ENCODE measurements around the gene SSBP3. TPM values are rescaled to one million over a fixed set of nuclear protein-coding genes. Genes with fewer than 3 reads are reported as not detected.

The SSBP3 gene
- total RNA-seq, 1 experiment from 2014 or later, result 42.1 TPM

DNA sequence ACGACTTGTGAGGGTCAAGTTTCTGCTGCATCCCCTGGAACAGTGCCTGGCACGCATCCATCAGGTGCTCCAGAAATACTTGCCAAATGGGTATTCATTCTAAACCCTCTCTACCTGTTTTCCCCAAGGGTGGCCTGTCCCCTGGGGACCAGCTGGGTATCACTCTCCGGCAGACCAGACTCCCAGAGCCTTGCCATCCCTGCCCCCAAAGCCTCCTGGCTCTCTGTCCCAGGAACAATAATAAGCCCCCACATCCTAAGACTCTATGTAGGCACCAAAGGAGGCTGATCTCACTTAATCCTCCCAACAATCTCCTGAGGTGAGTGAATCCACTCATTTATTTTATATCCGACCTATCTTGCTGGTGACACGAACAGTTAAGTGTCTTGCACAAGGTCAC lies 109.5 kb downstream of the SSBP3 start:
- Mint-ChIP-seq H3K4me3 (ENCODE audit: unreplicated experiment) (no peak overlapping the region), H3K9me3 (ENCODE audit: unreplicated experiment) (no peaks in the 10 kb centered on the region), H3K4me1 (ENCODE audit: low read depth, unreplicated experiment) (peaks cover 14% of the 10 kb centered on the region), H3K27ac (ENCODE audit: unreplicated experiment) (no peak overlapping the region), H3K36me3 (ENCODE audit: insufficient read depth, unreplicated experiment) (no peaks in the 10 kb centered on the region), H3K27me3 (ENCODE audit: insufficient read depth, unreplicated experiment) (no peaks in the 10 kb centered on the region)
- BruUV-seq (replicated peaks), result no TSS peak
- CTCF ChIA-PET, result no interaction called here
- intact Hi-C loops (cut with micrococcal nuclease; ENCODE audit: unreplicated experiment), result no loop called here
- Histone ChIP-seq H3K27me3 (replicated peaks; ENCODE audit: control insufficient read depth, insufficient read depth, low read length) (no peaks in the 10 kb centered on the region), H3K9me3 (no peaks in the 10 kb centered on the region), H3K36me3 (ENCODE audit: control insufficient read depth, insufficient read depth, low read length) (no peaks in the 10 kb centered on the region), H3K4me1 (no peaks in the 10 kb centered on the region), H3K4me3 (ENCODE audit: low read depth, low read length) (no peak overlapping the region)
- POLR2A ChIA-PET, result no interaction called here
- TF ChIP-seq, protein P1, sequence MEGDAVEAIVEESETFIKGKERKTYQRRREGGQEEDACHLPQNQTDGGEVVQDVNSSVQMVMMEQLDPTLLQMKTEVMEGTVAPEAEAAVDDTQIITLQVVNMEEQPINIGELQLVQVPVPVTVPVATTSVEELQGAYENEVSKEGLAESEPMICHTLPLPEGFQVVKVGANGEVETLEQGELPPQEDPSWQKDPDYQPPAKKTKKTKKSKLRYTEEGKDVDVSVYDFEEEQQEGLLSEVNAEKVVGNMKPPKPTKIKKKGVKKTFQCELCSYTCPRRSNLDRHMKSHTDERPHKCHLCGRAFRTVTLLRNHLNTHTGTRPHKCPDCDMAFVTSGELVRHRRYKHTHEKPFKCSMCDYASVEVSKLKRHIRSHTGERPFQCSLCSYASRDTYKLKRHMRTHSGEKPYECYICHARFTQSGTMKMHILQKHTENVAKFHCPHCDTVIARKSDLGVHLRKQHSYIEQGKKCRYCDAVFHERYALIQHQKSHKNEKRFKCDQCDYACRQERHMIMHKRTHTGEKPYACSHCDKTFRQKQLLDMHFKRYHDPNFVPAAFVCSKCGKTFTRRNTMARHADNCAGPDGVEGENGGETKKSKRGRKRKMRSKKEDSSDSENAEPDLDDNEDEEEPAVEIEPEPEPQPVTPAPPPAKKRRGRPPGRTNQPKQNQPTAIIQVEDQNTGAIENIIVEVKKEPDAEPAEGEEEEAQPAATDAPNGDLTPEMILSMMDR (IDR thresholded peaks at IDR 0.05; ENCODE audit: insufficient read depth in 1 of 2, low read depth in 1 of 2, low read length in 1 of 2, severe bottlenecking in 1 of 2, unreplicated experiment in 1 of 2), result no peak
- DNase-seq, result no peak

DNA sequence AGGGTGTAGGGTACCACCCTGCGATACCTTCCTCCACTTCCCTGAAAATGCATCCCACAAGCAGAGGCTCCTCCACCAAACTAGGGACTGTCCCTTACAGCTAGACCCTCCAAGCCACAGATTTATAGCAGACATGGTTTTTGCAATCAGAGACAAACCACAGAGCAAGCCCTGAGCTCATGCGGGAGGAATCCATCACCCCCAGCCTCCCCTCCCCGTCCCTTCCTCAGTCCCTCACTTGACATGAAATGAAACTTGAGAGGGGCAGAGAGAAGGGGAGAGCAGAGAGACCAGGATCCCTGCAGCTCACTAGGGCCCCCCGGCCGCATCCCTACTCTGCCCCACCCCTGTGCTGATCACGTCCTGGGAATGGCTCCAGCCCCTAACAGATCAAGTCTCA lies 111.3 kb downstream of the SSBP3 start:
- POLR2A ChIA-PET, result interaction anchor here (0.5 kb wide), 1 partner anchor 246 kb away, joined by 3 read pairs; no protein-coding TSS in a partner anchor
- TF ChIP-seq, protein P1 (IDR thresholded peaks at IDR 0.05; ENCODE audit: insufficient read depth in 1 of 2, low read depth in 1 of 2, low read length in 1 of 2, severe bottlenecking in 1 of 2, unreplicated experiment in 1 of 2), result no peak
- intact Hi-C loops (cut with micrococcal nuclease; ENCODE audit: unreplicated experiment), result no loop called here

DNA sequence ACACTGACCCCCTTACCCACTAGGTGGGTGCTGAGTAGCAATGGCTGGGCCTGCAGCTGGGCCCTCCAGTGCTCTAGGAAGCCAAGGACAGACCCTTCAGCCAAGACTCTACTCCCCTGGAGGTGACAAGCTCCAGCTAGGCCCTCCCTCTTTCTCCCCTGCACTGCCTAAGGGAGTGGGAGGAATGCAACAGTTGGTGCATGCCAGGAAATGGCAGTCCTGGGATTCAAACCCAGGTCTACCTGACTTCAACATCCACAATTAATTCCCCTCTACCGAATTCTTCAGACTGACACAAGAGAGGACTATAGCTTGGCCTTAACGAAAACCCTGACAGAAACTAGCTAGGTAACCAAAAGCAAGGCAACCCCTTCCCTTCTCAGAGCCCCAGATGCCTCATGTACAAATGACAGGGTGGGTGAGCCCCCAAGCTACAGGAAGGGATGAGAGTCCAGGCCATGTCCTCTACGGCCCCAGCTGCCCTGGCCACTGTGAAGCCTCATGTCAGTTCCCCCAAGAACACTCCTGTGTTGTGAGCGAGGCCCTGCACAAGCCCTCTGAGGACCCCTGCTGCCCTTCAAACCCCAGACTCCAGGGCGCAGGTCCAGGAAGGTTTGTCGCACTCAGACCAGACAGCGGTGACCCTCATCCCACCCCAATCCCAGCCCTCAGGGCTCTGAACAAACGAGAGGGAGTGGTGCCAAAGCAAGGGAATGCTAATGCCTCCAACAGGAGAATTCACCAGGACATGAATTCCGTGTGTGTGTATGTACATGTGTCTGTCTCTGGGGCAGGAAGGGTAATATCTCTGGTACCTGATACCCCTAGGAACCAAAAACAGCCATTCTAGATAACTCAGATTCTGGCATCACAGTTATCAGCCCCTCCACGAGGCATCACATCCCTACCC lies 113.9 kb downstream of the SSBP3 start:
- no peak overlapping the region for H3K4me3 ChIP-seq (ENCODE audit: low read depth, low read length)
- H3K36me3 ChIP-seq (ENCODE audit: control insufficient read depth, insufficient read depth, low read length), result no peaks in the 10 kb centered on the region
- Mint-ChIP-seq H3K27me3 (ENCODE audit: insufficient read depth, unreplicated experiment) (no peaks in the 10 kb centered on the region), H3K9me3 (ENCODE audit: unreplicated experiment) (no peaks in the 10 kb centered on the region), H3K4me1 (ENCODE audit: low read depth, unreplicated experiment) (peaks cover 5% of the 10 kb centered on the region), H3K36me3 (ENCODE audit: insufficient read depth, unreplicated experiment) (peaks cover 6% of the 10 kb centered on the region), H3K4me3 (ENCODE audit: unreplicated experiment) (no peak overlapping the region), H3K27ac (ENCODE audit: unreplicated experiment) (no peak overlapping the region)
- POLR2A ChIA-PET, result no interaction called here
- H3K9me3 ChIP-seq, result no peaks in the 10 kb centered on the region
- no peak for DNase-seq
- H3K27me3 ChIP-seq (replicated peaks; ENCODE audit: control insufficient read depth, insufficient read depth, low read length), result no peaks in the 10 kb centered on the region
- intact Hi-C loops (cut with micrococcal nuclease; ENCODE audit: unreplicated experiment), result no loop called here
- no TSS peak for BruUV-seq (replicated peaks)
- TF ChIP-seq, protein P1 (IDR thresholded peaks at IDR 0.05; ENCODE audit: insufficient read depth in 1 of 2, low read depth in 1 of 2, low read length in 1 of 2, severe bottlenecking in 1 of 2, unreplicated experiment in 1 of 2), result no peak
- CTCF ChIA-PET, result no interaction called here
- peaks cover 8% of the 10 kb centered on the region for H3K4me1 ChIP-seq

More for the DNA sequence above, 111.3 kb downstream of the SSBP3 start:
- no peaks in the 10 kb centered on the region for H3K36me3 Mint-ChIP-seq (ENCODE audit: insufficient read depth, unreplicated experiment)
- no peak overlapping the region for H3K4me3 Mint-ChIP-seq (ENCODE audit: unreplicated experiment)
- BruUV-seq (replicated peaks), result no TSS peak
- no peaks in the 10 kb centered on the region for H3K27me3 Mint-ChIP-seq (ENCODE audit: insufficient read depth, unreplicated experiment)
- H3K9me3 ChIP-seq, result no peaks in the 10 kb centered on the region
- H3K4me1 ChIP-seq, result peaks cover 8% of the 10 kb centered on the region
- no peak overlapping the region for H3K4me3 ChIP-seq (ENCODE audit: low read depth, low read length)
- no peak overlapping the region for H3K27ac Mint-ChIP-seq (ENCODE audit: unreplicated experiment)
- no peaks in the 10 kb centered on the region for H3K27me3 ChIP-seq (replicated peaks; ENCODE audit: control insufficient read depth, insufficient read depth, low read length)
- no peak for DNase-seq
- H3K36me3 ChIP-seq (ENCODE audit: control insufficient read depth, insufficient read depth, low read length), result no peaks in the 10 kb centered on the region
- H3K9me3 Mint-ChIP-seq (ENCODE audit: unreplicated experiment), result no peaks in the 10 kb centered on the region
- H3K4me1 Mint-ChIP-seq (ENCODE audit: low read depth, unreplicated experiment), result peaks cover 12% of the 10 kb centered on the region
- CTCF ChIA-PET, result interaction anchor here (1.2 kb wide), 1 partner anchor 190 kb away, joined by 3 read pairs; no protein-coding TSS in a partner anchor
